GM12878 (cell line): ENCODE data around the gene SLIT1. TPM values are rescaled to one million over a fixed set of nuclear protein-coding genes. Genes with fewer than 3 reads are reported as not detected.

Source experiments
- CUX1 ChIP-seq: IDR thresholded peaks from 2 replicates; pipeline ENCODE4 v1.6.1; 2012; ENCODE audit warnings: improper control_type of control experiment, low read depth, low read length; ENCODE audit not compliant: insufficient replicate concordance
- DPF2 ChIP-seq: fragments of 450-650 bp; IDR thresholded peaks from 2 replicates; pipeline ENCODE4 v1.6.1; 2017; ENCODE audit warnings: mild to moderate bottlenecking
- EZH2 ChIP-seq: IDR thresholded peaks from 2 replicates; pipeline ENCODE4 v1.6.1; 2012; ENCODE audit warnings: low read depth, mild to moderate bottlenecking, control low read depth, inconsistent platforms, low read length, borderline replicate concordance; ENCODE audit not compliant: control insufficient read depth
- IRF5 ChIP-seq: fragments of 450-650 bp; IDR thresholded peaks from 2 replicates; pipeline ENCODE4 v1.6.1; 2017; ENCODE audit warnings: borderline replicate concordance
- JUNB ChIP-seq: IDR thresholded peaks from 2 replicates; pipeline ENCODE4 v1.6.1; 2016; ENCODE audit warnings: antibody characterized with exemption, mild to moderate bottlenecking
- RAD21 ChIP-seq: IDR thresholded peaks from 2 replicates; pipeline ENCODE4 v1.6.1; 2011; ENCODE audit warnings: mild to moderate bottlenecking, low read depth, low read length, moderate library complexity; ENCODE audit not compliant: insufficient read depth
- RELA ChIP-seq: fragments of 450-650 bp; IDR thresholded peaks from 2 replicates; pipeline ENCODE4 v1.8.0; 2014; ENCODE audit warnings: borderline replicate concordance; ENCODE audit not compliant: partially characterized antibody
- REST ChIP-seq: IDR thresholded peaks from 2 replicates; pipeline ENCODE4 v1.6.1; 2012; ENCODE audit warnings: mild to moderate bottlenecking, low read depth, low read length
- TCF7 ChIP-seq: IDR thresholded peaks from 2 replicates; pipeline ENCODE4 v1.6.1; 2014; ENCODE audit warnings: antibody characterized with exemption, borderline replicate concordance
- ZBED1 ChIP-seq: IDR thresholded peaks from 2 replicates; pipeline ENCODE4 v1.6.1; 2016; ENCODE audit warnings: borderline replicate concordance
- ZNF207 ChIP-seq: fragments of 450-650 bp; IDR thresholded peaks from 2 replicates; pipeline ENCODE4 v1.6.1; 2014; ENCODE audit warnings: antibody characterized with exemption, mild to moderate bottlenecking, borderline replicate concordance
- polyA plus RNA-seq, 11 experiments: library from polyadenylated mRNA; depleted of rRNA in 4 of 11; unstranded in 6 of 11; stranded (reverse) in 5 of 11; fragments of >200 nt; fragmentation: Nextera tagmentation in 4 of 11; fragmentation: Illumina TruSeq in 1 of 11; extraction: Ambion mirVana in 4 of 11; extraction: Trizol in 1 of 11; gene quantifications; 1 replicate in 1 of 11; 2 replicates in 10 of 11; pipeline versions ENCODE4 v1.2.1 to v1.2.3, GENCODE V29; 2011 to 2016; ENCODE audit warnings: inconsistent platforms in 2 of 11, missing spikeins in 2 of 11, low read depth in 1 of 11
- total RNA-seq, 4 experiments: library from RNA; depleted of rRNA in 3 of 4; stranded (reverse); fragments of >200 nt in 3 of 4; fragmentation: Illumina TruSeq in 1 of 4; extraction: Trizol in 1 of 4; gene quantifications; 2 replicates each; pipeline versions ENCODE4 v1.2.1 to v1.2.3, GENCODE V29; 2013 to 2021

Gene SLIT1
- total and polyA plus RNA-seq, 10 of the 15 experiments (the other 5 are each of a cell fraction or from before 2014, with no cell fraction given) = 0.04 to 0.19 (median 0.06) TPM; not detected in 4

GRCh38 chr10:97090644-97091043, 95.1 kb downstream of the SLIT1 start (continued):
- TF ChIP-seq REST (no peak), RAD21 (no peak), DPF2 (no peak), RELA (no peak), ZNF207 (no peak), EZH2 (no peak), TCF7 (no peak), JUNB (no peak), ZBED1 (no peak), CUX1 (no peak), IRF5 (no peak)
